Skin epidermis (tissue), 12 donors: ENCODE measurements around the gene FRMD5.
A peak's percentile ranks its signal among the peaks of the same experiment; 100 is the strongest.
"Not testable (repeated sequence)": the region's sequence is repeated elsewhere in the genome, so short reads cannot be mapped to it uniquely, and the experiment has no call there.

Experiments
- H3K27ac ChIP-seq, 21 experiments: fragments of 200-600 bp; sonication (generic) in 11 of 21; one replicate each; pipeline ENCODE4 v1.5.0; 2020; ENCODE audit warnings: mild to moderate bottlenecking in 3 of 21, inconsistent platforms in 2 of 21, moderate library complexity in 2 of 21
- H3K4me3 ChIP-seq, 7 experiments: fragments of 200-600 bp; sonication (generic) in 2 of 7; one replicate each; pipeline ENCODE4 v1.5.0; 2020; ENCODE audit warnings: inconsistent platforms in 2 of 7, mild to moderate bottlenecking in 2 of 7, moderate library complexity in 1 of 7

The FRMD5 gene

DNA sequence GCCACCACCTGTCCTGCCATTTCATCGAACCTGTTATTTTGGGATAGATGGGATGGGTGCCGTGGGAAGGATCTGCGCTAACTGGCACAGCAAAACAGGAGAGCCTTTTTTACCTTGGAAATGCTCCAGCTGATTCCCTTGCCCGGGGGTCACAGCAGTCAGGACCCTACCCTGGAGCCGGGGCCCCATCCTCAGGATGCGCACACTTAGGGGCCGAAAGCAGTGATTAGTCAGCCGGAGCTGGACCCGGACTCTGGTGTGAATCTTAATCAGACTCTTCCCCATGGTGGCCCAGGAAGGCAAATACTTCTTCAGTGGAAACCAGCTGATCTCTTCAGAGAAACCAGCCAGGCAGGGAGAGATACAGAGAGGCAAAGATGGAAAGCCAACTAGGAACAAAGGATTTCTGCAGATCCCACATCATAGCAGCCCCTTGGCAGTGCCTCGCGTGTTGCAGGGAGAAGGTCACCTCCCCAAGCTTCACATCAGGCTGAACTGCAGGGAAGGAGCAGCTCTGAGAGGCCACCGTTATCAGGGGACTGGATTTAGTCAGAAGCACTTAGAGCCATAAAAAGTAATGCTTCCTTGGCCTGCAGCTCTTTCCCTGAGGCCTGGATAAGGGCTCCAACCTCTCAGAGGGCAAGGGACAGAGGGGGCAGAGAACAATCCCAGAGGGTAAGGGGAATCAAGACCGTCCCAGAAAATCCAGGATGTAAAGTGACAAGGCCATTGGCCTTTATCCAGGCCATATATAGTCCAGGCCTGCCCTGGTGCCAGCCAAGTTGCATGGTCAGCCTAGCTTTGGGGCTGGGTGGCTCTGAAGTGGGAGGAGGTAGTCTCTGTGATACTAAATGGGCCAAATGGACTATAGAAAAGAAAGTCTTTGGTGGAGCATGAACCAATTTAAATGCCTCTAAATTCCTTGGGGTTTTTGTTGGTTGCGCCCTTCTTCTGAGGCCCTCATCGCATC lies 315.4 kb downstream of the FRMD5 start:
- no peak overlapping the region for H3K27ac ChIP-seq
- no peak overlapping the region for H3K4me3 ChIP-seq

DNA sequence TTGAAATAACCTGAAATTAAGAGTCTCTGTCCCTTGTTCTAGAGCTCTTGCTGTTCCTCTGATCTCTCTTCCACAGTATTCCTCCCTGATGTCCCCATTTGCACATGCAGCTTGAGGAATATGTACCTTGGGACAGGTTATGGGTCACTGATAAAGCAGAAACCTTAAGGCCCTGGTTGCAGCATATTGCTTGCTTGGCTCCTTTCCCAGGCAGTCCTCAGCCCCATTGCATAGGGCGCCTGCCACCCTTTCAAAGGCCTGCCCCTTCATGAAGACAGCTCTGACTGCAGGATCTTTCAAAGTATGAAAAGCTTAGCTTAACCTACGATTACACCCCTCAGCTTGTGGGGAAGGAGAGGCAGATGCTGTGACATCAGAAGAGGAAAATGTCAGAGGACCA lies 316.6 kb downstream of the FRMD5 start:
- no peak overlapping the region for H3K27ac ChIP-seq
- no peak overlapping the region for H3K4me3 ChIP-seq

DNA sequence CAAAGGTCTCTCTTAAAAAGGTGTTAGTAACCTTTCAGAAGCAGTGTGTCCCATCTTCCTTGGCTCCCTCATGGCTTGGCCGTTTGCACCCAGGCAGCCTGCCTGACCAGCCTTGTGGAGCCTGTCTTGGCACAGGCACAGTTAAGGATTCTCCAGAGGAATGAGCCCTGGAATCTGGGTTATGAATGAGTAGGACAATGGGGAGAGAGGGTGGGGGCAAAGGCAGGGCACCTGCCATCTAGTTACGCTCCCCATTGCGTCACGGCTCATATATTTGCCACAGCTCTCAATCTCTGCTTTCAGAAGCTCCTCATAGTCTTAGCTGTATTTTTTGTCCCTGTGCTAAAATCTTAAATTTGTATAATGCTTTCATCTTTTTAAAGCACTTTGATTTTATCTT lies 317.7 kb downstream of the FRMD5 start:
- Histone ChIP-seq H3K27ac (no peak overlapping the region), H3K4me3 (no peak overlapping the region)

DNA sequence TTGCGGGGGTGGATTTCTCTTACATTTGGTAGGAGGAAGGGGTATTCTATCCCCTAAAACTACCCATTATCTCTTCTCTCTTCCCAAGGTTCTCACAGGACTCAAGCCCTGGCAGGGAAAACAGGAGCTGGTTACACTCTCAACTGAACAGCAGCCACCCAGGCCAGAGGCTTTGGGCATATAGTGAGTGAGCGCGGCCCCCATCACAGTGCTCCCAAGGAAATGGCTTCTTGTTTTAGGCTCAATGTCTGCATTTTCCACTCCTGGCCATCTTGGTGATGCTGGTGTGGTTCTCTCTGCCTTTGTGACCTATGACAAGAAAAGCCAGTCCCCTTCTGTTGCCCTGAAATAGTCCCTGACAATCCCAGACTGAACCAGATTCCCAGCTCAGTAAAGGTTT lies 318.2 kb downstream of the FRMD5 start:
- Histone ChIP-seq H3K4me3 (no peak overlapping the region), H3K27ac (no peak overlapping the region)

DNA sequence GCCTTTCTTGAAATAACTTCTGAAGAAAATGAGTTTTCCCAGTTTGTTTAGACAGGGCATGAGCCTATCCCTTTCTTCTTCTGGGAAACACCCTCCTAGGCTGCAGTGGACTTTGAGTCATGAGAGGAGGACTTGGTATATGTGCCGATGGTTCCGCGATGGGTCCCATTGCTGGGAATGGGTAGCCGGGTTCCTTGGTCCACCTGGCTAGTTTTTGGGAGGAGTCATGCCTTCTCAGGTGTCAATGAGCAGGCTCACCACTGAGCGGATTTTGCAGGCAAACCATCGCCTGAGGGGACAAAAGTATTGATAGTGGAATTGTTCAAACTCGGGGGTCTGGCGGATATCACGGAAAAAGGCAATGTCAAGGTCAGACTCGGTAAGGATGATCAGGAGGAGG lies 321.4 kb downstream of the FRMD5 start:
- H3K27ac ChIP-seq: no peak overlapping the region
- no peak overlapping the region for H3K4me3 ChIP-seq

DNA sequence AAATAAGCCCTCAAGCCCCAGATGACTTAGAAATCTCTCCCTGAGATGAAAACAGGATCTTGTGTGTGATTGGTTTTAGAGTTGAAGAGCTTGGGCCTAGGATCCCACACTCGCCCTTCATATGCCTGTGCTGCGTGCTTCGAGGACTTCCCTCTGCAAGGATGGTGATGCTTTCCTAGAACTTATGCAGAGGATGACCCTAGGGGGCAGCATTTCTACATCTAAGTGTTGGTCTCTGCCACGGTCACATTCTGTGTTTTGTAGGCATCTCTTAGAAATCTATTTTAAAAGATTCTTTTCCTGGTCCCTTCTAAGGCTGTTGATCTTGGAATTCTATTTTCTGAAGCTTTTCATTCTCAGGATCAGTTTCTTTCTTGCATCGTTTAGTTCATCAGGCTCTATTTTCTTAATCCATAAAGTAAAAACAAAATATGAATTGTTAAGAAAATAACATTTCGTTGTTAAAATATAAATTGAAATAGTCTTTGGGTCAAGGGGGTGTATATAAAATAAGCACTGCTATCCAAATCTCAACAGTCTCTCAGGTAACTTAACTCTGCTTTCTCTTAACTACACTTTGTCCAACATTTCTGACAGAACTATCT lies 322.6 kb downstream of the FRMD5 start:
- Histone ChIP-seq H3K4me3 (no peak overlapping the region), H3K27ac (no peak overlapping the region)

DNA sequence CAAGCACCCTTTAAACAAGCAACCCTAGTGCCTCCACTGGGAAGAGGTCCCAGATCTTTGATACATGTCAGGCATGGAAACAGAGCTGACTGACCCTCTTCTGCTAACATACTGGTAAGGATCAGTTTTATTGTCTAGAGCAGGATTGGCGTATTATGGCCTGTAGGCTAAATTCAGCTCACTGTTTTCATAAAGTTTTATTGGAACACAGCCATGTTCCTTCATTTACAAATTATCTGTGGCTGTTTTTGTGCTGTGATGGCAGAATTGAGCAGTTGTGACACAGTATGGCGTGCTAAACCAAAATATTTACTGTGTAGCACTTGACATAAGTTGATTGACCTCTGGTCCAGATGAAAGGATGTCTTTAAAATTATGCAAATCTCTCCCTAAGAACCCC lies 323.2 kb downstream of the FRMD5 start:
- no peak overlapping the region for H3K27ac ChIP-seq

DNA sequence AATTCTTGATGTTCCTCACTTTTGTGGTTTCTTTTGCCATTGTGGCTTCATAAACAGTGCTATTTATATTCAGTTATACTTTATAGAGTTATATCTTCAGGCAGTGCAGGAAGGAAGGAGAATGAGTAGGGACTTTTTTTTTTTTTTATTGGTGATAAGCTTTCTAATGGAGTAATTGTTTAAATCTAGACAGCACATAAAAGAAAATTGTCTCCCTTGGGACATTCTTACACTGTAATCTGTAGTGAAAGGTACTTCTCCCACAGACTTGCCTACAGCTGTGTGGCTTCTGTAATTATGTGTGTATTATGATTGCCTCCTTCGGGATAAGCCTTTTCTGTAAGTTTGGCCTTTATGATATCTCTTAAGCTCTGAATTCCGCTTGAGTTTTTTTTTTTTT lies 326.7 kb downstream of the FRMD5 start:
- H3K27ac ChIP-seq: no peak overlapping the region
- H3K4me3 ChIP-seq: no peak overlapping the region

More for the DNA sequence above, 323.2 kb downstream of the FRMD5 start:
- H3K4me3 ChIP-seq: no peak overlapping the region

DNA sequence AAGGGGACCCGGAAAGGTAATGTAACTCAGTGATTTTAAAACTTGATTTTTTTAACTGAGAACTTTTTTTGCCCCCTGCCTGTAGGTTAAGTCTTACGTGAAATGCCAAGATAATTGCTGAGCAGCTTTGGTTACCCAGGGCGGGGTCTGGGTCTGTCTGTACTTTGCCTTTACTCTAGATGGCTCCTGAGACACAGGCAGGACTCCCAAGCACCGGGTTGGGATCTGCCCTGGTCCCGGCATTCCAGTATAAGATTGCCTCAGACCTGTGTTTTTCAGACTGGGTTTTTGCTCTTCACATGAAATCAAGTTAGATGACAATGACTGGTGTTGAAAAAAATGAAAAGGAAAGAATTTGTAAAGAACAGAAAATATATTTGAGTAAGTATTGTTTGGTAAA lies 328.0 kb downstream of the FRMD5 start:
- Histone ChIP-seq H3K4me3 (no peak overlapping the region), H3K27ac (no peak overlapping the region)

DNA sequence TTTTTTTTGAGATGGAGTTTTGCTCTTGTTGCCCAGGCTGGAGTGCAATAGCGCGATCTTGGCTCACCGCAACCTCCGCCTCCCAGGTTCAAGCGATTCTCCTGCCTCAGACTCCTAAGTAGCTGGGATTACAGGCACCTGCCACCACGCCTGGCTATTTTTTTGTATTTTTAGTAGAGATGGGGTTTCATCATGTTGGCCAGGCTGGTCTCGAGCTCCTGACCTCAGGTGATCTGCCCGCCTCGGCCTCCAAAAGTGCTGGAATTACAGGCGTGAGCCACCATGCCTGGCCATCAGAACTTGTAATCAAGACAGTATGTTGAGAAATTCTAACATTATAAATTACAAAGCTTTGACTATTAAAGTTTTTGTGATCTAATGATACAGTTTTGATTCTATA lies 328.4 kb downstream of the FRMD5 start:
- H3K4me3 ChIP-seq, H3K27ac ChIP-seq: not testable (repeated sequence)

DNA sequence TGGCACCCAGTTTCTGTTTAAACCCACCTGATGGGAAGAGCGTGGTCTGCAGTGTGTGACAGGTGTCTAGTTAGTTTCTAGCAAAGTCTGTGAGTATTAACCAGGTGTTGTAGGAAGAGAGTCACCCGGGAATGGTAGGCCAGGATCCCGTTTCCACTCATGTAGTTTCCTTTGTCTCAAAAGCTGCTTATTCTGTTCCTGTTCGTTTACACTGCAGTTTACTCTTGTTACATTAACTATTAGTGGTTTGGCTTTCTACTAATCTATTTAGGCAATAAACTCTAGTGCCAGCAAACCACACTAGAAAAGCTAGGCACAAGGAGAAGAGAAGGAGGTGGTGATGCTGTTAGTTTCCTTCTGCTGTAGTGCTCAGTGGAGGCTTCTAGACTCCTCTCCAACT lies 335.5 kb downstream of the FRMD5 start:
- Histone ChIP-seq H3K27ac (no peak overlapping the region), H3K4me3 (no peak overlapping the region)

DNA sequence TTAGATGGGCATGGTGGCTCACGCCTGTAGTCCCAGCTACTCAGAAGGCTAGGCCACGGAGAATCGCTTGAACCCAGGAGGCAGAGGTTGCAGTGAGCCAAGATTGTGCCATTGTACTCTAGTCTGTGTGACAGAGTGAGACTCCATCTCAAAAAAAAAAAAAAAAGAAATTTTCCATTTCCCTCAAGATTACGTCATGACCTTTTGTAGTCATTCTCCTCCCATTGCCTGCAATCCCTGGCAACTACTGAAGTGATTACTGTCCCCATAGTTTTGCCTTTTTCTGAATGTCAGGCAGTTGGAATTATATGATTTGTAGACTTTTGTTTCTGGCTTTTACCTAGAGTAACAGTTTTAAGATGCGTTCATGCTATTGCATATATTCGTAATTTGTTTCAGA lies 340.3 kb downstream of the FRMD5 start:
- Histone ChIP-seq H3K4me3 (no peak overlapping the region), H3K27ac (no peak overlapping the region)

DNA sequence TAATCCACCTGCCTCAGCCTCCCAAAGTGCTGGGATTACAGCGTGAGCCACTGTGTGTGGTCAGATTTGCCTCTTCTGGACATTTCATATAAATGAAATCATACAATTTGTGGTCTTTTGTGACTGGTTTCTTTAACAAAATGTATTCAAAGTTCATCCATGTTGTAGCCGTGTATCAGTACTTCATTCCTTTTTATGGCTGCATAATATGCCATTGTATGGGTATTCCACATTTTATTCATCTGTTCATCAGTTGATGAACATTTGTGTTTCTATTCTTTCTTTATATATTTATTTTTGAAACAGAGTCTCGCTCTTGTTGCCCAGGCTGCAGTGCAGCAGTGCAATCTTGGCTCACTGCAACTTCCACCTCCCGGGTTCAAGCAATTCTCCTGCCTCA lies 342.5 kb downstream of the FRMD5 start:
- H3K27ac ChIP-seq: no peak overlapping the region

DNA sequence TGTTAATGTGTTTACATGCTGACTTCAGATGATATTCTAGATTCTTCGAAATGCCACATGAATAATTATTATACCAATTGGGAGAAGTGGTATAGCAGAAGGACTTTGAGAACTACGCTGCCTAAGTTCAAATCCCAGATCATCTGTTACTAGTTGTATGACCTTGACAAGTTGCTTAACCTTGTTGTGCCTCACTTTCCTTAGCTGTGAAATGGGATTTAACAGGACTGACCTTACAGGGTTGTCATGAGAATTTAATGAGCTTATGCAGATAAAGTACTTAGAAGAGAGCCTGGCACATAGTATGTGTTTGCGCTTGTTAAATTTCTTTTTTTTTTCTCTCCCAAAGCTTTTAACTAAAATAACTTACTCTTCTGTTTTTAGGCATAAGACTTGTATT lies 343.8 kb downstream of the FRMD5 start:
- Histone ChIP-seq H3K4me3 (no peak overlapping the region), H3K27ac (no peak overlapping the region)

More for the DNA sequence above, 342.5 kb downstream of the FRMD5 start:
- H3K4me3 ChIP-seq: no peak overlapping the region

DNA sequence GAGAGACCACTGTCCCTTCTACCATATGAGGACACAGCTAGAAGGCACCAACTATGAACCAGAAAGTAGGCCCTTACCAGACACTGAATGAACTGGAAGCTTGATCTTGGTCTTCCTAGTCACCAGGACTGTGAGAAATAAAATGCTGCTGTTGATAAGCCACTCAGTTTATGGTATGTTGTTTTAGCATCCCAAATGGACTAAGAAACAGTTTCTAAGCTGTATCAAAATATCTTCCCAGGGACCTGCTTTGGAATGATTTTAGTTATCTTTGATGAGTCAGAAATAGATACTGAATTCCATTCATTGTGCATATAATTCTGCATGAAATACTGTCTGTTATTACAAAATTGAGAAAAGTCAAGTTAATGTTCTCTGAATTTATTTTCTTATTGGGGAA lies 349.6 kb downstream of the FRMD5 start:
- Histone ChIP-seq H3K27ac (no peak overlapping the region), H3K4me3 (no peak overlapping the region)

DNA sequence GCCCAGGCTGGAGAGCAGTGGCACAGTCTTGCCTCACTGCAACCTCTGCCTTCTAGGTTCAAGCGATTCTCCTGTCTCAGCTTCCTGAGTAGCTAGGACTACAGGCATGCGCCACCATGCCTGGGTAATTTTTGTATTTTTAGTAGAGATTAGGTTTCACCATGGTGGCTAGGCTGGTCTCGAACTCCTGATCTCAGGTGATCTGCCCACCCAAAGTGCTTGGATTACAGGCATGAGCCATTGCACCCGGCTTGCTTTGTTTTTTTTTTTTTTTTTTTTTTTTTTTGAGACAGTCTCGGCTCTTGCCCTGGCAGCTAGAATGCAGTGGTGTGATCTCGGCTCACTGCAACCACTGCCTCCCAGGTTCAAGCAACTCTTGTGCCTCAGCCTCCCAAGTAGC lies 362.6 kb downstream of the FRMD5 start:
- not testable (repeated sequence) for H3K4me3 ChIP-seq
- H3K27ac ChIP-seq: peak overlapping the region in 1 of 21 experiments; percentile 51

DNA sequence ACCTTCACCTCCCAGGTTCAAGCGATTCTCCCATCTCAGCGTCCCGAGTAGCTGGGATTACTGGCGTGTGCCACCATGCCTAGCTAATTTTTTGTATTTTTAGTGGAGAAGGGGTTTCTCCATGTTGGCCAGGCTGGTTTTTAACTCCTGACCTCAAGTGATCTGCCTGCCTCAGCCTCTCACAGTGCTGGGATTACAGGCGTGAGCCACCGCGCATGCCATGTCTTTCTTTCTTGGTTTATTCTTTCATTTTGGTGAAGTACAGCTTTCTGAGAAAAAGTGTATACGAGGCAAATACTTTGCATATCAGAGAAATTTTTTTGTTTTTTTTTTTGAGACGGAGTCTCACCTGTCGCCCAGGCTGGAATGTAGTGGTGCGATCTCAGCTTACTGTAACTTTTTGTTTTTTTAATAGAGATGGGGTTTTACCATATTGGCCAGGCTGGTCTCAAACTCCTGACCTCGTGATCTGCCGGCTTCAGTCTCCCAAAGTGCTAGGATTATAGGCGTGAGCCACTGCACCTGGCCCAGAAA lies 363.5 kb downstream of the FRMD5 start:
- H3K4me3 ChIP-seq: not testable (repeated sequence)

DNA sequence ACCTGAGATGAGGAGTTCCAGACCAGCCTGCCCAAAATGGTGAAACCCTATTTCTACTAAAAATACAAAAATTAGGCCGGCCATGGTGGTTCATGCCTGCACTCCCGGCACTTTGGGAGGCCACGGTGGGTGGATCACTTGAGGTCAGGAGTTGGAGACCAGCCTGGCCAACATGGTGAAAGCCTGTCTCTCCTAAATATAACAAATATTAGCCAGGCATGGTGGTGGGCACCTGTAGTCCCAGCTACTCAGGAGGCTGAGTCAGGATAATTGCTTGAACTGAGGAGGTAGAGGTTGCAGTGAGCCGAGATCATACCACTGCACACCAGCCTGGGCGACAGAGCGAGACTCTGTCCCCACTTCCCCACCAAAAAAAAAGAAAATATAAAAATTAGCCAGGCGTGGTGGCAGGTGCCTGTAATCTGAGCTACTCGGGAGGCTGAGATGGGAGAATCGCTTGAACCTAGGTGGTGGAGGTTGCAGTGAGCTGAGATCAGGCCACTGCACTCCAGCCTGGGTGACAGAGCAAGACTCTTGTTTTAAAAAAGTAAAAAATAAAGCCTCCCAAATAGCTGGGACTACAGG lies 364.3 kb downstream of the FRMD5 start:
- H3K27ac ChIP-seq, H3K4me3 ChIP-seq: not testable (repeated sequence)

More for the DNA sequence above, 363.5 kb downstream of the FRMD5 start:
- peak overlapping the region in 1 of 21 experiments; percentile 51 for H3K27ac ChIP-seq

DNA sequence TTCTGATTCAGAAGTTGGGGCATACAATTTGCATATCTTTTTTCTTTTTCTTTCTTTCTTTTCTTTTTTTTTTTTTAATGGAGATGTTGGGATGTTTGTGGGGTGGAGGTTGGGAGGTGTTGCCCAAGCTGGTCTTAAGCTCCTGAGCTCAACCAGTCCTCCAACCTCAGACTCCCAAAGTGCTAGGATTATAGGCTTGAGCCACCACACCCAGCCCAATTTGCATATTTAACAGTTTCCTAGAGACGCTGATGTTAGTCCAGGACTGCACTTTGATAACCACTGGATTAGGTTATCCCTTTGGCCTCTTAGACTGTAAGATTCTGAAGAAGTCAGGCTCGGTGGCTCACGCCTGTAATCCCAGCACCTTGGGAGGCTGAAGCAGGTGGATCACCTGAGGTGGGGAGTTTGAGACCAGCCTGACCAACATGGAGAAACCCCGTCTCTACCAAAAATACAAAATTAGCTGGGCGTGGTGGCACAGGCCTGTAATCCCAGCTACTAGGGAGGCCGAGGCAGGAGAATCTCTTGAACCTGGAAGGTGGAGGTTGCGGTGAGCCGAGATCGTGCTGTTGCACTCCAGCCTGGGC lies 365.0 kb downstream of the FRMD5 start:
- H3K4me3 ChIP-seq, H3K27ac ChIP-seq: not testable (repeated sequence)

DNA sequence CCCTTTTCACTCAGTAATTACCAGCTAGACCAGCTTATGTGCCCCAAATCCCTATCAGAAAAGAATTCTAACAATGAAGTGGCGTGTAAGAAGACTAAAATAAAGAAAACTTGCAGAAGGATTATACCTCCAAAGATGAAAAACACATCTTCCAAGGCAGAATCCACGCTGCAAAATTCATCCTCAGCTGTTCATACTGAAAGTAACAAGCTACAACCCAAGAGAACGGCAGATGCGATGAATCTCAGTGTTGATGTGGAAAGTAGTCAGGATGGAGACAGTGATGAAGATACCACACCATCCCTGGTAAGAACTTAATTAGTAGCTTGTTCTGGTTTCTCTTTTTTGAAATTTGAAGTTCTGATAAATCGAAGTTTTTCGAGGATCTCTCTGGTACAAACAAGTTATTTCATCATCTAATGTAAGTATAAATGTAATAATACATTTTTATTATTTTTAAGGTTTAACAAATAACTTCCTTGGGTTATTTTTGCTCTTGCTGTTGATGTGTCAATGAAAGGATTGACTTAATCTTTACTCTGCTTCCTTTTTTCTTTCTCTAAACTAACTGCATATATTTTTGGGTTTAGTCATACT lies 366.9 kb downstream of the FRMD5 start:
- H3K27ac ChIP-seq: peak overlapping the region in 14 of 21 experiments; percentile 58 to 86 (median 76)

More for the DNA sequence above, 366.9 kb downstream of the FRMD5 start:
- peak overlapping the region in 3 of 7 experiments; percentile 4 to 52 (median 10) for H3K4me3 ChIP-seq
